Sigmoid colon (tissue), 7 donors: ENCODE results near the gene RAB31. TPM values are rescaled to one million over a fixed set of nuclear protein-coding genes. Genes with fewer than 3 reads are reported as not detected.
A peak's percentile ranks its signal among the peaks of the same experiment; 100 is the strongest.

Experiments
- DNase-seq: peaks from one replicate; pipeline ENCODE4 v3.0.0-alpha.2; 2019
- H3K27ac ChIP-seq, 4 donors: fragments of 200-600 bp; sonication (generic); one replicate each; pipeline ENCODE4 v1.5.1; 2016 to 2019; ENCODE audit warnings: mild to moderate bottlenecking in 1 of 4
- H3K27me3 ChIP-seq, 3 donors: fragments of 200-600 bp; sonication (generic); one replicate each; pipeline ENCODE4 v1.5.1; 2019; ENCODE audit warnings: mild to moderate bottlenecking in 1 of 3
- H3K36me3 ChIP-seq, 4 donors: fragments of 200-600 bp; sonication (generic); one replicate each; pipeline ENCODE4 v1.5.1; 2016 to 2019
- H3K4me1 ChIP-seq, 4 donors: fragments of 200-600 bp; sonication (generic); one replicate each; pipeline ENCODE4 v1.5.1; 2017 to 2019
- H3K4me3 ChIP-seq, 4 donors: fragments of 200-600 bp; sonication (generic); one replicate each; pipeline ENCODE4 v1.5.1; 2017 to 2019; ENCODE audit warnings: mild to moderate bottlenecking in 2 of 4, moderate library complexity in 1 of 4
- H3K9me3 ChIP-seq, 4 donors: fragments of 200-600 bp in 3 of 4; sonication (generic) in 3 of 4; one replicate each; pipeline versions ENCODE4 v1.5.1 to v1.6.1; 2013 to 2019
- CTCF ChIP-seq, 4 experiments: fragments of 450-650 bp in 3 of 4; fragments of 200-600 bp in 1 of 4; IDR thresholded peaks; one replicate each; pipeline ENCODE4 v1.5.1; 2016 to 2019; ENCODE audit warnings: antibody characterized with exemption in 4 of 4, mild to moderate bottlenecking in 3 of 4, moderate library complexity in 2 of 4
- EP300 ChIP-seq, 4 donors: sonication (generic); formaldehyde crosslinking; IDR thresholded peaks; one replicate each; pipeline ENCODE4 v1.6.1; 2017; ENCODE audit warnings: antibody characterized with exemption in 4 of 4
- POLR2A ChIP-seq, 2 donors: fragments of 450-650 bp; IDR thresholded peaks; one replicate each; pipeline ENCODE4 v1.6.1; 2016; ENCODE audit warnings: antibody characterized with exemption in 2 of 2, mild to moderate bottlenecking in 2 of 2, moderate library complexity in 2 of 2
- POLR2AphosphoS5 ChIP-seq, 4 donors: sonication (generic); formaldehyde crosslinking; IDR thresholded peaks; one replicate each; pipeline ENCODE4 v1.6.1; 2017; ENCODE audit warnings: antibody characterized with exemption in 4 of 4
- WGBS, 2 donors: extraction: QIAGEN DNeasy Blood & Tissue Kit; methylation state at CpG; one replicate each; pipeline ENCODE4 v1.1.7; 2013; 5-methylcytosine and 5-hydroxymethylcytosine counted together
- intact Hi-C: fragments of 100-400 bp; cut with DNase I; formaldehyde crosslinking; loops from one replicate; pipeline ENCODE4 v1.15.1; 2023
- polyA plus RNA-seq, 3 donors: library from polyadenylated mRNA; stranded (reverse); fragments of 200-250 nt; gene quantifications; one replicate each; pipeline ENCODE4 v1.2.3, GENCODE V29; 2013
- total RNA-seq, 4 donors: library from RNA; depleted of rRNA; stranded (reverse); fragments of >200 nt; gene quantifications; one replicate each; pipeline ENCODE4 v1.1.0, GENCODE V29; 2016
- donor health status: healthy with polysubstance abuse.
- donor health status: Bipolar disorder and iron deficiency.
- donor health status: healthy.

RAB31 gene
- total and polyA plus RNA-seq, 7 donors: 16.2 to 74.6 (median 52.0) TPM

- no peaks in the 10 kb centered on the region for H3K27me3 ChIP-seq
- peaks cover 0 to 8% (median 0%) of the 10 kb centered on the region in 4 donors for H3K36me3 ChIP-seq
- H3K9me3 ChIP-seq: no peaks in the 10 kb centered on the region
- TF ChIP-seq CTCF (IDR thresholded peaks at IDR 0.05): no peak
- no peak for TF ChIP-seq POLR2AphosphoS5 (IDR thresholded peaks at IDR 0.05)
- TF ChIP-seq EP300 (IDR thresholded peaks at IDR 0.05): no peak
- no peak for TF ChIP-seq POLR2A (IDR thresholded peaks at IDR 0.05)
- H3K4me1 ChIP-seq: peaks cover 0 to 28% (median 12%) of the 10 kb centered on the region in 4 donors
- intact Hi-C loops: no loop called here
- WGBS, 2 donors: 96 to 98% methylated on average over 5 of the region's 5 CpGs
- DNase-seq: no peak
- H3K27ac ChIP-seq: no peak overlapping the region
- H3K4me3 ChIP-seq: no peak overlapping the region
Observed at GRCh38 chr18:9724797-9725585, 16.9 kb downstream of the RAB31 start.

- peaks cover 0 to 8% (median 0%) of the 10 kb centered on the region in 4 donors for H3K36me3 ChIP-seq
- H3K4me3 ChIP-seq: no peak overlapping the region
- H3K27ac ChIP-seq: peak overlapping the region in 1 of 4 donors; percentile 45
- WGBS, 2 donors: 89 to 95% methylated on average over 5 of the region's 5 CpGs
- H3K27me3 ChIP-seq: no peaks in the 10 kb centered on the region
- intact Hi-C loops: no loop called here
- H3K9me3 ChIP-seq: no peaks in the 10 kb centered on the region
- DNase-seq: peak; percentile 40
- peaks cover 0 to 29% (median 14%) of the 10 kb centered on the region in 4 donors for H3K4me1 ChIP-seq
- TF ChIP-seq CTCF (IDR thresholded peaks at IDR 0.05): no peak
- no peak for TF ChIP-seq POLR2A (IDR thresholded peaks at IDR 0.05)
- no peak for TF ChIP-seq EP300 (IDR thresholded peaks at IDR 0.05)
- no peak for TF ChIP-seq POLR2AphosphoS5 (IDR thresholded peaks at IDR 0.05)
Observed at GRCh38 chr18:9726175-9726574, 18.1 kb downstream of the RAB31 start.

- H3K27me3 ChIP-seq: no peaks in the 10 kb centered on the region
- peaks cover 0 to 30% (median 14%) of the 10 kb centered on the region in 4 donors for H3K4me1 ChIP-seq
- 81 to 83% methylated on average over 2 of the region's 2 CpGs for WGBS, 2 donors
- intact Hi-C loops: no loop called here
- TF ChIP-seq CTCF (IDR thresholded peaks at IDR 0.05) (no peak), POLR2AphosphoS5 (IDR thresholded peaks at IDR 0.05) (no peak), EP300 (IDR thresholded peaks at IDR 0.05) (no peak)
- DNase-seq: no peak
- no peak overlapping the region for H3K4me3 ChIP-seq
- H3K27ac ChIP-seq: no peak overlapping the region
- H3K9me3 ChIP-seq: no peaks in the 10 kb centered on the region
- H3K36me3 ChIP-seq: peaks cover 0 to 9% (median 0%) of the 10 kb centered on the region in 4 donors
Observed at GRCh38 chr18:9726936-9727335, 18.8 kb downstream of the RAB31 start.

- no peaks in the 10 kb centered on the region for H3K9me3 ChIP-seq
- no peak overlapping the region for H3K27ac ChIP-seq
- H3K4me1 ChIP-seq: peaks cover 0 to 36% (median 14%) of the 10 kb centered on the region in 4 donors
- 92 to 94% methylated on average over 4 of the region's 4 CpGs for WGBS, 2 donors
- H3K4me3 ChIP-seq: no peak overlapping the region
- no peaks in the 10 kb centered on the region for H3K27me3 ChIP-seq
- TF ChIP-seq EP300 (IDR thresholded peaks at IDR 0.05): no peak
- intact Hi-C loops: no loop called here
- H3K36me3 ChIP-seq: peaks cover 0 to 11% (median 0%) of the 10 kb centered on the region in 4 donors
- DNase-seq: no peak
Observed at GRCh38 chr18:9730786-9731185, 22.7 kb downstream of the RAB31 start.

- TF ChIP-seq CTCF (IDR thresholded peaks at IDR 0.05) (no peak), POLR2A (IDR thresholded peaks at IDR 0.05) (no peak), POLR2AphosphoS5 (IDR thresholded peaks at IDR 0.05) (no peak)
- Histone ChIP-seq H3K36me3 (peaks cover 0 to 11% (median 0%) of the 10 kb centered on the region in 4 donors), H3K4me1 (peaks cover 0 to 33% (median 9%) of the 10 kb centered on the region in 4 donors), H3K27ac (no peak overlapping the region), H3K27me3 (no peaks in the 10 kb centered on the region), H3K9me3 (no peaks in the 10 kb centered on the region), H3K4me3 (no peak overlapping the region)
- 83 to 88% methylated on average over 5 of the region's 5 CpGs for WGBS, 2 donors
- intact Hi-C loops: no loop called here
- DNase-seq: peak; percentile 28
Observed at GRCh38 chr18:9731380-9731779, 23.3 kb downstream of the RAB31 start.
